Adipose tissue (tissue), 3 donors: ENCODE results near the gene ARMH4. TPM values are rescaled to one million over a fixed set of nuclear protein-coding genes. Genes with fewer than 3 reads are reported as not detected.

Experiments
- H3K27ac ChIP-seq: one replicate; pipeline ENCODE4 v1.5.1; 2013; ENCODE audit warnings: low read depth, low read length
- WGBS, 3 donors: extraction: QIAGEN DNeasy Blood & Tissue Kit; methylation state at CpG; one replicate each; pipeline ENCODE4 v1.1.7; 2013; 5-methylcytosine and 5-hydroxymethylcytosine counted together
- polyA plus RNA-seq, 3 donors: library from polyadenylated mRNA; stranded (reverse); fragments of 200-250 nt; gene quantifications; one replicate each; pipeline ENCODE4 v1.2.3, GENCODE V29; 2013
- donor health status: healthy with polysubstance abuse.
- donor health status: Bipolar disorder and iron deficiency.
- donor health status: healthy.

Gene ARMH4
- polyA plus RNA-seq, 3 donors: 0.61 to 2.2 (median 1.9) TPM

GRCh38 chr14:57987596-57988300, 164.3 kb downstream of the ARMH4 start:
- WGBS, 3 donors: 65 to 80% (median 72%) methylated on average over 6 of the region's 6 CpGs
- H3K27ac ChIP-seq: no peak overlapping the region

DNA sequence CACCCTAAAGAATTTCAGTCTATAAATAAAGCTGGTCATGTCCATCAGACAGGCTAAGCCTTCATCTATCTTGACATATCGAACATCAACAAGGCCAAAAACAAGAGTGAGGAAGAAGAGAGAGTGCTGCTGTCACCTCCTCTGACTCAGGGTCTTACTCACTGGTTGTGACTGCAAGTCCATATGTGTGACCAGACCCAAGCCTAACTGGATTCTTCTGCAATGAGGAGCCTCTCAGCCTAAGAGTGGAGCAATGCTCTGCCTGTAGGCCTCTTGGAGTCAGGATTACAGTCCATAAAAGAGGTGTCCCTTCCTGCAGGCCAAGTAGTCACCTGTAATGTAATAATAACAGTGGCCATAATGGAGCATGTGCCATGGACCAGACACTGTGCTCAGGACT, 165.0 kb downstream of the ARMH4 start:
- no peak overlapping the region for H3K27ac ChIP-seq
- WGBS, 3 donors: 80 to 95% (median 86%) methylated on average over 1 of the region's 1 CpG

DNA sequence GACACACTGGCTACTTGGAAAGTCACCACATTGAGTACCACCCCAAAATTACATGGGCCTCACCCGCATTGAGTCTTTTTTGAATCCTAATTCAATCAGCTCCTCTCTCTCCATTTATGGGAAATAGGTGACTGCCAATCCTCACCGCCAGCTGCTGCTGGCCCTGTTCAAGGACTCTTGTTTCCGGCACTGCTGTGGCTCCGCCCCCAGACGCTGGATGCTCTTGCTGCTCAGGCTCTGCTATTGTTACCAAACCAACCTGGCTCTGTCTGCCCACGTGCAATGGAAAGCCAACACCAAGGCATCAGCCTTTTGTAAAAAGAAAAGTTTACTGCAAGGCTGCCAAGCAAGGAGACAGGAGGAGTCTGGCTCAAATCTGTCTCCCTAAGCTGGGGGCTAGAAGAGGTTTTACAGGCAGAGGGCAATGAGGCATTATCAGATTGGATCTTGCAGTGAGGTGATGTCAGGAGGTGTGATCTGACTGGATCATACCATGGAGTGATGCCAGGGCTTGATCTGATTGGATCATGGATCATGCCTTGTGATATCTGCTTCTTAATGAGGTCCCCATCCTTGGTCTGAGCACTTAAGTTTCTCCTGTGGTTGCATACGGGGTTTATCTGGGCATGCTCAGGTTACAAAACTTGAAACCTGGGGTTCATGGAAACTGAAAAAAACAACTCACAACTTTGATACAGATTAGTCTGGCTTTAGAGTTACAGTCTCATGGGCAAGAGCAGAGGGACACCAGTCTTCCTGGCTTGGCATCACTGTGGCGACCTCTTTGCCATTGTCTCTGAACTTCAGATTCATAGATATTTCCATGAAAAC, 169.0 kb downstream of the ARMH4 start:
- WGBS, 3 donors: 35 to 56% (median 52%) methylated on average over 8 of the region's 8 CpGs
- H3K27ac ChIP-seq: no peak overlapping the region

- no peak overlapping the region for H3K27ac ChIP-seq
- WGBS, 3 donors: 66 to 84% (median 82%) methylated on average over 12 of the region's 12 CpGs
These were observed 170.0 kb downstream of the ARMH4 start for GRCh38 chr14:57981817-57982560.

- 38 to 57% (median 49%) methylated on average over 4 of the region's 4 CpGs for WGBS, 3 donors
- no peak overlapping the region for H3K27ac ChIP-seq
These were observed 172.5 kb downstream of the ARMH4 start for GRCh38 chr14:57979376-57980048.

GRCh38 chr14:57976701-57977100, 175.3 kb downstream of the ARMH4 start:
- no peak overlapping the region for H3K27ac ChIP-seq

DNA sequence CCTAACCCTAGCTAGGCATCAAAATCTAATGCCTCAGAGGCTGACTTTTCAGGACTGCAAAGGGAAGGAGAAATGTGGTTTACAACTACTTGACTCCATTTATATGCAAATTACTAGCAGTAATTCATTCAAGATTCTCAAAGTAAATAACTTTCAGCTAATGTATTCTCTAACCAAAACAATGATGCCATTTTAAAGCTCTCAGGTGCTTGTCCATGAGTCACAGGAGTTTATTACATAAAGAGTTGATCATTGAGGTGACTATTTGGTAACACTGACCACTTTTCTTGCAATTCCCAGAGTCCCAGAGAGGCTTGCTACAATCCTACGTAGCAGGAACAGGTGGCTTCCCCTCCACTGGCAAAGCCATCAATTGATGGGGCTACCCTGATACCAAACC, 177.1 kb downstream of the ARMH4 start:
- H3K27ac ChIP-seq: no peak overlapping the region
- 43 to 51% (median 44%) methylated on average over 1 of the region's 1 CpG for WGBS, 3 donors

DNA sequence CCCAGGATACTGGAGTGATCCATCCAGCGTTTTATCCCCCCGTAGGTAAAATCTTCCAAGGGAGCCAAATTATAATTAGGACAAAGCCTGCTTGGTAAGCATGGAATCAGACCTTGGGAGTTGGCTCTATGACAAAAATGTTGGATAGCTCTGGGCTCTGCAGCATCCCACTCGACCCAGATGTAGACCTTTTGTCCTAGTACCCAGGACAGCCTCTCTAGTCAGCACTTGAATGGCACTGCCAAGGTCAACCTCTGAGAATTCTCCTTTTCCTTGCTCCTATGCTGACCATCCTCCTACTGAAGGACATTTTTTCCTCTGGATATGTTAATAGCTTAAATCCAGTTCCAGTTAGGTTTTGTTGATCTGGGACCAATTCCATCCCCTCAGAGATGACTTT, 181.4 kb downstream of the ARMH4 start:
- H3K27ac ChIP-seq: no peak overlapping the region
- WGBS, 3 donors: 58 to 79% (median 66%) methylated on average over 3 of the region's 3 CpGs

DNA sequence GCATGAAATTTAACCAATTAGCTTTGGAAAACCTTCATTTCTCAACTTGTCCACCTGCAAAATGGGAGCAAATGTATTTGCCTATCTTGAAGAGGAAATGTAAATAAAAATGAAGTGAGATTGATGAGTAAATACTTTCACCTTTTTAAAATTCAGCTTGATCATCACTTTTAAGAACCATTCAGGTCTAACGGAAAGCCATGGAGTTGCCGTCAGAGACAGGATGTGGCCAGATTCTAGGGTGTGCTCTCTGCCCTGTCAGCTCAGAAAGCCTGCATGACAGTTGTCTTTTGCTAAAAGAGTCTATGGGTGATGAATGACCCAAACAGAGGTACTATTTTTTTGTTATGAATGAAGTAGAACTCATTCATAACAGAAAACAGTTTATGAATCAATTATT, 181.8 kb downstream of the ARMH4 start:
- 69 to 80% (median 80%) methylated on average over 2 of the region's 2 CpGs for WGBS, 3 donors
- no peak overlapping the region for H3K27ac ChIP-seq

DNA sequence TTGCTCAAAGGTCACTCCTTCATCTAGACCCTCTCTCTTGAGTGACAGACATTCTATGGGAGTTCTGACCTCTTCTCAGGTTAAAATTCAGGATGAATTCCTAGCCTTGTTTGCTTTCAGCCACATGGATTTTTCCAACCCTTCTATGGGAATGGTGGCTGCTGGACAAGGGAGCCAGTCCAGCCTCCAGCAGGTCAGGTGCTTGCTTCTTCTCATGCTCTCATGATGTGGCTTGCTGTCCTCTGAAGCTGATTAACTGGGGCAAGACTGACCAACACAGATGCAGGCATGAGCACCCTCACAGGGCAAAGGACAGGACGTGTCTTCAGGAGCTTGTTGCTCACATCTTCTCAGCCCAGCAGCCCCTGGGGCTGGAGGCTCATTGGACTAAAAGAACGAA, 188.9 kb downstream of the ARMH4 start:
- WGBS, 3 donors: 69 to 82% (median 81%) methylated on average over 2 of the region's 2 CpGs
- H3K27ac ChIP-seq: no peak overlapping the region

GRCh38 chr14:57962325-57963035, 189.5 kb downstream of the ARMH4 start:
- WGBS, 3 donors: 25 to 41% (median 34%) methylated on average over 12 of the region's 12 CpGs
- H3K27ac ChIP-seq: no peak overlapping the region

- H3K27ac ChIP-seq: no peak overlapping the region
- 55 to 67% (median 59%) methylated on average over 2 of the region's 2 CpGs for WGBS, 3 donors
These were observed 190.3 kb downstream of the ARMH4 start for GRCh38 chr14:57961786-57962060.

- no peak overlapping the region for H3K27ac ChIP-seq
- 72 to 81% (median 80%) methylated on average over 16 of the region's 16 CpGs for WGBS, 3 donors
These were observed 190.8 kb downstream of the ARMH4 start for GRCh38 chr14:57960946-57961785.

GRCh38 chr14:57957441-57957840, 194.6 kb downstream of the ARMH4 start:
- 50 to 89% (median 89%) methylated on average over 2 of the region's 2 CpGs for WGBS, 3 donors
- no peak overlapping the region for H3K27ac ChIP-seq
